GM13977 (cell line): ENCODE data around the gene DHH.

Experiments
- DNase-seq: peaks from one replicate; pipeline ENCODE4 v3.0.0; 2012; ENCODE audit warnings: low spot score
- in situ Hi-C: fragments of 300-500 bp; cut with MboI; formaldehyde crosslinking; loops from one replicate; pipeline ENCODE4 v1.12.0; 2022; ENCODE audit warnings: low sequenced_read_pairs, low pct_unique_long_range_greater_than_20kb, mixed read lengths, inconsistent platforms; ENCODE audit not compliant: unreplicated experiment
- TF ChIP-seq, protein P1 (sequence below): IDR thresholded peaks from 2 replicates; pipeline ENCODE4 v1.5.1; 2012; ENCODE audit warnings: mild to moderate bottlenecking, control low read depth; ENCODE audit not compliant: insufficient read depth; ENCODE audit errors: extremely low read depth, missing control alignments

The DHH gene

DNA sequence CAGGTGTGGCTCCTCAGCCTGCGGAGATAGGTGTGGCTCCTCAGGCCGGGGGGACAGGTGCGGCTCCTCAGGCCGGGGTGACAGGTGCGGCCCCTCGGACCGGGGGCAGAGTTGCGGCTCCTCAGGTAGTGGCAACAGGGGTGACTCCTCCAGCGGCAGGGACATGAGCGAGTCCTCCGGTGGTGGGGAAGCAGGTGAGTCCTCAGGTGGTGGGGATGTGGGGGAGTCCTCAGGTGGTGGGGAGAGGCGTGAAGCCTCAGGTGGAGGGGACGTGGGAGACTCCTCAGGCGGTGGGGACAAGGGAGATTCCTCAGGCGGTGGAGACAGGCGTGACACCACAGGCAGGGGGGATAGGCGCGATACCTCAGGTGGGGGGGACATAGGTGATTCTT lies 43.2 kb downstream of the DHH start:
- no peak for DNase-seq
- TF ChIP-seq, protein P1, sequence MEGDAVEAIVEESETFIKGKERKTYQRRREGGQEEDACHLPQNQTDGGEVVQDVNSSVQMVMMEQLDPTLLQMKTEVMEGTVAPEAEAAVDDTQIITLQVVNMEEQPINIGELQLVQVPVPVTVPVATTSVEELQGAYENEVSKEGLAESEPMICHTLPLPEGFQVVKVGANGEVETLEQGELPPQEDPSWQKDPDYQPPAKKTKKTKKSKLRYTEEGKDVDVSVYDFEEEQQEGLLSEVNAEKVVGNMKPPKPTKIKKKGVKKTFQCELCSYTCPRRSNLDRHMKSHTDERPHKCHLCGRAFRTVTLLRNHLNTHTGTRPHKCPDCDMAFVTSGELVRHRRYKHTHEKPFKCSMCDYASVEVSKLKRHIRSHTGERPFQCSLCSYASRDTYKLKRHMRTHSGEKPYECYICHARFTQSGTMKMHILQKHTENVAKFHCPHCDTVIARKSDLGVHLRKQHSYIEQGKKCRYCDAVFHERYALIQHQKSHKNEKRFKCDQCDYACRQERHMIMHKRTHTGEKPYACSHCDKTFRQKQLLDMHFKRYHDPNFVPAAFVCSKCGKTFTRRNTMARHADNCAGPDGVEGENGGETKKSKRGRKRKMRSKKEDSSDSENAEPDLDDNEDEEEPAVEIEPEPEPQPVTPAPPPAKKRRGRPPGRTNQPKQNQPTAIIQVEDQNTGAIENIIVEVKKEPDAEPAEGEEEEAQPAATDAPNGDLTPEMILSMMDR: no peak
- in situ Hi-C loops: no loop called here

DNA sequence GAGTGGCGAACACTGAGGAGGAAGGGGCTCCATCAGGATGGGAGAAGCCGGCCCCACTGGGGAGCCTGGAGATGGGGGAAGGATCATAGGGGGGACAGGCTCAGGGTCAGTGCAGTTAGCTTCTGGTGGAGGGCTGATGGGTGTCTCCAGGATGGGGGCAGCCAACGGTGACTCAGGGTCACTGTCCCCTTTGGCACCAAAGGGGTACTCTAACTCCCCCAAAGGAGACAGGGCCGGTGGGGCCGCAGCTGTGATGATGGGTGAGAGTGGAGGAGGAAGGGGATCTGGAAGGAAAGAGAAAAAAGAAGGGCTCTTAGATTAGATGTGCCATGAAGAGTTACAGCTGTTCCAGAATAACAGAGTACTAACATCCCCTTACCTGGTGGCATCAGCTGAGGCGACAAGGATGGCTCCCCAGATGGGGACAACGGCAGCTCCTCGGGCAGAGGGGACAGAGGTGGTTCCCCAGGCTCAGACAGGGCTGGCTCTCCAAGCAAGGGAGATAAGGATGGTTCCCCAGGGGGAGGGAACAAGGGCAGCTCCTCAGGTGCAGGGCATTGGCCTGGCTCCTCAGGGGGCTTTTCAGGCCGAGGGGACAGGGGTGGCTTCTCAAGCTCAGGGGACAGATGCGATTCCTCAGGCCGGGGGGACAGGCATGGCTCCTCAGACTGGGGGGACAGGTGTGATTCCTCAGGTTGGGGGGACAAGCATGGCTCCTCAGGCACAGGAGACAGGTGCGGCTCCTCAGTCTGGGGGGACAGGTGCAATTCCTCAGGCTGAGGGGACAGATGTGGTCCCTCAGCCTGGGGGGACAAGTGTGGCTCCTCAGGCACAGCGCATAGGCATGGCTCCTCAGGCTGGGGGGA lies 43.9 kb downstream of the DHH start:
- in situ Hi-C loops: no loop called here
- TF ChIP-seq, protein P1: no peak
- no peak for DNase-seq

DNA sequence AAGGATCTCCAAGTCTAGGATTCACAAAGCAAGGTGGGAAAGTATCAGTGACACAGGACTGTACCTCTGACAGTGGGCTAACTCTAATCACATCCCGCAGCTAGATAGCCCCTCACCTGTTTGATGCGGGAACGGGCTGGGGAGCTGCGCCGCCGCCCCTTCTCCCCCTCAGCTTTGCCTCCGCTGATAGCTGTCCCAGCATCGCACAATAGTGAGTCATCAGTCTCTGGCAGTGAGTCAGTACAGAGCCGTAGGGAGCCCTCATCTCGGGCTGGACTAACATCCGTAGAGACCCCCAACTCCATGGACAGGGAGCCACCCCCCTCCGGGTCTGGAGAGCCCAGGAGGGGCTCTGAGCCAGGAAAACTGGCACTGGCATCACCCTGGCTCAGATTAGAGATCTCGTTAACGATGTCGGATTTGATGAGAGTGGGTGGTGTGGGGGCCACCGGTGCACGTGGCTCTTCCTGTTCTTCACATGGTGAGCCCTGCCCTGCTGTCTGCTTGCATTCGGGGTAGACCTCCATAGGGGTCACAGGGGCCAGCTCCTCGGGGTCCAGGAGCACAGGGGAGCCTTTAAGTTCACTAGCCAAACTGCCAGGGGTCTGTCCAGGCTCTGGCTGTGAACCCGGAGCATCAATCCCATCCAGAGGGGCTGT lies 44.9 kb downstream of the DHH start:
- in situ Hi-C loops: no loop called here
- TF ChIP-seq, protein P1: no peak
- DNase-seq: no peak

DNA sequence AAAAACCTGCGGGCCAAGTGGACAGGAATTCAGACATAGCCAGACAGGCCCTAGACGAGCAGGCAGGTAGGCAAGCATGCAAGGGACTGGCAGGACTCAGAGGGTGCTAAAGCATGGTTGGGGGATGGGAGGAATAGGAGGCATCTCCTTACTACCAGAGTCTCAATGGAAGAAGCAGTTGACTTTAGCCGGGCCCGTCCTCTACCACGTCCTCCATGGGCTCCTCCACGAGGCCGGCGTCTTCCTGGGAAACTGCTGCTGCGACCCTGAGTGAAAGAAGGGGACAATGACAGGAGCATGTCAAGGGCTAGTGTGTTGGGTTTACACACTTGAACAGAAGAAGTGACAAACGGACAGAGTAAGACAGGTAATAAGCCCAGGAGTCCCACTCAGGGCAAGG lies 45.6 kb downstream of the DHH start:
- in situ Hi-C loops: no loop called here
- TF ChIP-seq, protein P1: no peak
- no peak for DNase-seq

DNA sequence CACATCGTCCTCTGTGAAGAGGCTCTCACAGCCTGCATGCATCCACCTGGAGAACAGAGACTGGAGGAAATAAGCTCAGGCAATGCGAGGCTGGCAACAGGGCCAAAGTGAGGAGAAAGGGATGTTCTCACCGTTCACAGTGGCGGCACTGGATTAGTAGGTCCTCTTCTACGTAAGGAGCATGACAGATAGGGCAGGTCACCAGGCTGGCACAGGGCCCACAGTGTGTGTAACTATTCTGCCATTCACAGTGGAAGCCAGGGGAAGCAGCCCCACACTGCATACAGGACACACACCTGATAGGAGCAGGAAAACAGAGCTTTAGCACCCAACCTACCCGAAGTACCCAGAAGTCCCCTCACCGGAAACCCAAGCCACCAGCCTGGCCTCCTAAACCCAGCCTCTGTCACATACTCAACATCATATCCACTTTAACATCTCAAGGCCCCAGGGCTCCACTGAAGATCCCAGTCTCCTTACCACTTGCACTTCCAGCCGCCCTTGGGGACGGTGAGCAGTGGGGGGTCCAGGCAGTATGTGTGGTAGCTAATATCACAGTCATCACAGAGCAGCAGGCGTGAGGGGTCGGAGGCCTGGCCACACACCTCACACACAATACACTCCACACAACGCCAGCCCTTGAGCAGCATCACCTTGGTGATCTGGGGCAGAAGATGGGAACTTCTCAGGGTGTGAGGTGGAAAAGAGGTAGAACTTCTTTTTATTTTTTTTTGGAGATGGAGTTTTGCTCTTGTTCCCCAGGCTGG lies 48.3 kb downstream of the DHH start:
- TF ChIP-seq, protein P1: no peak
- in situ Hi-C loops: no loop called here
- no peak for DNase-seq

DNA sequence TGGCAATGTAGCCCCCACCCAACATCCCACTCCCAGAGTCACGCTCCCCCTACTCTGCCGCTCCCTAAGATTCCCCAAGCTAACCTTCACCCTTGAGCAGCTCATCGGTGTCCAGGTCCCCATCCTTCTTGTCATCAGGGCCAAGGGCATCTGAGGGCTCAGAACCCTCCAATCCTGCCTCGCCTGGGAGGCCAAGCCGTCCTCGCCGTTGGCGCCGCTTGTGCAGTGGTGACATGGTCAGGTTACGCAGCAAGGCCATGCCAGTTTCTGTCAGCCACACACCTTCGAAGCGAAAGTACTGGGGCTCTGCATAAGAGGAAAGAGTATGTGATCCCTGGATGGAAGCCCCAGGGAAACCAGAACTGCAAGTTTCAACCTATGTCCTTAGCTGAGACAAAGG lies 49.9 kb downstream of the DHH start:
- TF ChIP-seq, protein P1: no peak
- no peak for DNase-seq
- in situ Hi-C loops: no loop called here
